Measurements from ENCODE around the gene SORCS3. TPM values are rescaled to one million over a fixed set of nuclear protein-coding genes. Genes with fewer than 3 reads are reported as not detected.

The SORCS3 gene
- total RNA-seq, 1 experiment from 2014 or later: 0.94 TPM

DNA sequence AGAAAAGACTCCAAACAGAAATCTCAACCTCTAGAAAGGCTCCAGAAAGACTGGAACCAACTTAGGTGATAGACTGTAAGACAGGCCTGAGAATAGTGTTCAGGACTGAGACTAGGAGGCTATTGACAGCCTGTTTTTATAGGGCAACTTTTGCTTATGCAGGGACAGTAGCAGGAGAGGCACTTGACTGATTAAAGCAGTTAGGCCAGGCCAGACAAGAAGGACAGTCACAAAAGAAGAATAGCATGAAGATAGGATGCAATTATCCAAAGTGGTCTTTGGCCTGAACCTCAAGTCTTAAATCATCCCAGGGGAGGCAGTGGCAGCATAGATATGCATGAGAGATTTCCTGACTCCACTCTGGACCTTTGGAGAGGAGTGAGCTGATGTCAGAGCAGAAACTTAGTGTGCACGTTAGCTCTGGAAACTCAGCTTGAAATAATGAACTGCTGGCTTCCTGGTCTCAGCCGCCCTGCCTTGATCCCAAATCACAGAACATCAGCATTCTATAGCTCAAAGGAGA lies 290.6 kb downstream of the SORCS3 start:
- peaks cover 9% of the 10 kb centered on the region for H3K4me1 Mint-ChIP-seq
- no peak overlapping the region for H3K27ac Mint-ChIP-seq
- H3K4me3 Mint-ChIP-seq: no peak overlapping the region
- CTCF ChIA-PET: interaction anchor here (1.0 kb wide), 1 partner anchor 293 kb away, joined by 4 read pairs; no protein-coding TSS in a partner anchor
- H3K36me3 Mint-ChIP-seq: no peaks in the 10 kb centered on the region
- POLR2A ChIA-PET: no interaction called here
- ATAC-seq (no peak), DNase-seq (ENCODE audit: low spot score) (no peak)
- no peaks in the 10 kb centered on the region for H3K9me3 Mint-ChIP-seq
- no peaks in the 10 kb centered on the region for H3K27me3 Mint-ChIP-seq (ENCODE audit: low read depth)
- TF ChIP-seq AR (CRISPR knock-in tag; IDR thresholded peaks at IDR 0.05) (no peak), TCF7 (CRISPR knock-in tag; IDR thresholded peaks at IDR 0.05; ENCODE audit: low read depth) (no peak), CREM (CRISPR knock-in tag; IDR thresholded peaks at IDR 0.05) (no peak), E2F5 (CRISPR knock-in tag; IDR thresholded peaks at IDR 0.05) (no peak), IRF1 (CRISPR knock-in tag; IDR thresholded peaks at IDR 0.05) (no peak), GABPB1 (CRISPR knock-in tag; IDR thresholded peaks at IDR 0.05) (no peak)

DNA sequence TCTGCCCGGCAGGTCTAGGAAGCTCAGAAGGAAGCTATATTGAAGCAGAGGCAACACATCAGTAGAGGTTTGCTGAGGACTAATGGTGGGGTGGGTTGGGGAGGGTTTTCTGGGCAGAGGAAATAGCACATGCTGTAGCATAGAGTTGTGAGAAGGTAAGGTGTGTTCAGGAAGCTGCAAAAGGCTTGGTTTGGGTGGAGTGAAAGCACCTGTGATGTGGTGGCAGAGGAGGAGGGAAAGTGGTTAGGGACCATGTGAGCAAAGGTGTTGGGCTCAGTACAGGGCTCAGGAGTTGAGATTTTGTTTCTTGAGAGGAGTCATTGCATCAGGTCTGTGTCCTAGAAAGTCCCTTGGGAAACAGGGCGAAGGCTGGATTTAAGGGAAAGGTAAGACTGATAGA lies 294.6 kb downstream of the SORCS3 start:
- no peak overlapping the region for H3K27ac Mint-ChIP-seq
- no peak for DNase-seq (ENCODE audit: low spot score)
- no peak overlapping the region for H3K4me3 Mint-ChIP-seq
- H3K27me3 Mint-ChIP-seq (ENCODE audit: low read depth): no peaks in the 10 kb centered on the region
- TF ChIP-seq SMAD3 (CRISPR knock-in tag; IDR thresholded peaks at IDR 0.05; ENCODE audit: borderline replicate concordance) (no peak), ZNF416 (CRISPR knock-in tag; IDR thresholded peaks at IDR 0.05) (no peak), PRRX2 (CRISPR knock-in tag; IDR thresholded peaks at IDR 0.05) (no peak)
- TF ChIP-seq, protein P1, sequence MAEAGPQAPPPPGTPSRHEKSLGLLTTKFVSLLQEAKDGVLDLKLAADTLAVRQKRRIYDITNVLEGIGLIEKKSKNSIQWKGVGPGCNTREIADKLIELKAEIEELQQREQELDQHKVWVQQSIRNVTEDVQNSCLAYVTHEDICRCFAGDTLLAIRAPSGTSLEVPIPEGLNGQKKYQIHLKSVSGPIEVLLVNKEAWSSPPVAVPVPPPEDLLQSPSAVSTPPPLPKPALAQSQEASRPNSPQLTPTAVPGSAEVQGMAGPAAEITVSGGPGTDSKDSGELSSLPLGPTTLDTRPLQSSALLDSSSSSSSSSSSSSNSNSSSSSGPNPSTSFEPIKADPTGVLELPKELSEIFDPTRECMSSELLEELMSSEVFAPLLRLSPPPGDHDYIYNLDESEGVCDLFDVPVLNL (CRISPR knock-in tag; IDR thresholded peaks at IDR 0.05; ENCODE audit: borderline replicate concordance, low read depth): no peak
- POLR2A ChIA-PET: no interaction called here
- CTCF ChIA-PET: interaction anchor here (0.6 to 1.1 kb wide), 3 partner anchors 103 to 293 kb away, joined by 3 to 4 read pairs (median 3); no protein-coding TSS in a partner anchor
- no peaks in the 10 kb centered on the region for H3K36me3 Mint-ChIP-seq
- peaks cover 9% of the 10 kb centered on the region for H3K4me1 Mint-ChIP-seq
- peaks cover 11% of the 10 kb centered on the region for H3K9me3 Mint-ChIP-seq
- ATAC-seq: no peak

DNA sequence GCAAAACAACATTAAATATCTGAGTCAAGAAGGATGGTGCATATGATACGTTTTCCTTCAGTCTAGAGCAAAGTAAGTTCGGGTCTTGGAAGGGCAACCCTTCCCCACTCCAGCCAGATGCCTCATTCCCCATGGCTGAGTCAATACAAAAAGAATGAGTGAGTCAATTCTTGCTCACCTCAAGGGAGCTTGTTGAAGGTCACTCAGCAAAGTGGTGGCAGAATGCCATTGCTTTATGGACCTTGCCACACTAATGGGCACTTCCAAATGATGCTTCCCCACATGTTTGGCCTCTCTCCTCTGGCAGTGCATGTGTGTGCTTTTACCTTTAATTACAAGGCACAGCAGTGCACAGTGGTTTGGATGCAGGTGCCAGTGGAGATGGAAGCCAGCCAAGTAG lies 296.5 kb downstream of the SORCS3 start:
- Mint-ChIP-seq H3K27me3 (ENCODE audit: low read depth) (no peaks in the 10 kb centered on the region), H3K27ac (no peak overlapping the region), H3K36me3 (no peaks in the 10 kb centered on the region), H3K4me1 (peaks cover 3% of the 10 kb centered on the region; the same call in 1 of the 2 replicates), H3K9me3 (peaks cover 14% of the 10 kb centered on the region), H3K4me3 (no peak overlapping the region)
- DNase-seq (ENCODE audit: low spot score) (no peak), ATAC-seq (no peak)
- CTCF ChIA-PET: no interaction called here
- POLR2A ChIA-PET: no interaction called here
- TF ChIP-seq ZNF232 (CRISPR knock-in tag; IDR thresholded peaks at IDR 0.05) (no peak), SOX15 (CRISPR knock-in tag; IDR thresholded peaks at IDR 0.05) (no peak), AR (CRISPR knock-in tag; IDR thresholded peaks at IDR 0.05) (no peak), JAZF1 (CRISPR knock-in tag; IDR thresholded peaks at IDR 0.05) (no peak)

Measured in WTC11 (cell line).